Astrocyte (in vitro differentiated cells and primary cell): ENCODE measurements around the gene OR4D9. TPM values are rescaled to one million over a fixed set of nuclear protein-coding genes. Genes with fewer than 3 reads are reported as not detected.
"Not testable (repeated sequence)": the region's sequence is repeated elsewhere in the genome, so short reads cannot be mapped to it uniquely, and the experiment has no call there.

Experiments used
- DNase-seq: peaks from one replicate; pipeline ENCODE4 v3.0.0-alpha.2; 2010; ENCODE audit warnings: low read depth
- FAIRE-seq: peaks from 2 replicates; lab custom pipeline; 2011; peaks lifted over from hg19 to GRCh38; lab: Jason Lieb, UNC
- H2AFZ ChIP-seq: 2 replicates; pipeline ENCODE4 v1.6.0; 2012; ENCODE audit warnings: low read depth, low read length, inconsistent platforms
- H3K27ac ChIP-seq: 2 replicates; pipeline ENCODE4 v1.5.1; 2011; ENCODE audit warnings: low read depth, low read length, inconsistent platforms
- H3K27me3 ChIP-seq: 2 replicates; pipeline ENCODE4 v1.6.0; 2011; ENCODE audit warnings: low read length, inconsistent platforms; ENCODE audit not compliant: insufficient read depth
- H3K36me3 ChIP-seq: 2 replicates; pipeline ENCODE4 v1.5.1; 2011; ENCODE audit warnings: low read length, inconsistent platforms; ENCODE audit not compliant: insufficient read depth
- H3K4me1 ChIP-seq: 2 replicates; pipeline ENCODE4 v1.5.1; 2011; ENCODE audit warnings: low read length, inconsistent platforms; ENCODE audit not compliant: insufficient read depth
- H3K4me2 ChIP-seq: 2 replicates; pipeline ENCODE4 v1.6.0; 2012; ENCODE audit warnings: low read length, inconsistent platforms
- H3K4me3 ChIP-seq: 2 replicates; pipeline ENCODE4 v1.5.1; 2011; ENCODE audit warnings: low read depth, mild to moderate bottlenecking, low read length, inconsistent platforms; ENCODE audit not compliant: insufficient read depth
- H3K79me2 ChIP-seq: 2 replicates; pipeline ENCODE4 v1.6.0; 2012; ENCODE audit warnings: mild to moderate bottlenecking, low read length, inconsistent platforms; ENCODE audit not compliant: insufficient read depth
- H3K9ac ChIP-seq: 2 replicates; pipeline ENCODE4 v1.6.0; 2012; ENCODE audit warnings: mild to moderate bottlenecking, low read length, inconsistent platforms
- H3K9me3 ChIP-seq: 2 replicates; pipeline ENCODE4 v1.5.1; 2012; ENCODE audit warnings: low read depth, mild to moderate bottlenecking, low read length, inconsistent platforms; ENCODE audit not compliant: insufficient read depth
- H4K20me1 ChIP-seq: 2 replicates; pipeline ENCODE4 v1.6.0; 2012; ENCODE audit warnings: low read length, inconsistent platforms; ENCODE audit not compliant: insufficient read depth
- H3K27ac Mint-ChIP-seq: one replicate; pipeline ENCODE4 v1.8.0; 2021; ENCODE audit warnings: mild to moderate bottlenecking, mixed read lengths; ENCODE audit not compliant: unreplicated experiment
- H3K27me3 Mint-ChIP-seq: one replicate; pipeline ENCODE4 v1.8.0; 2021; ENCODE audit warnings: low read depth, mixed read lengths; ENCODE audit not compliant: unreplicated experiment
- H3K36me3 Mint-ChIP-seq: one replicate; pipeline ENCODE4 v1.8.0; 2021; ENCODE audit warnings: low read depth, mixed read lengths; ENCODE audit not compliant: unreplicated experiment
- H3K4me1 Mint-ChIP-seq: one replicate; pipeline ENCODE4 v1.8.0; 2021; ENCODE audit warnings: low read depth, mixed read lengths; ENCODE audit not compliant: unreplicated experiment
- H3K4me3 Mint-ChIP-seq: one replicate; pipeline ENCODE4 v1.8.0; 2021; ENCODE audit warnings: mild to moderate bottlenecking, moderate library complexity, mixed read lengths; ENCODE audit not compliant: unreplicated experiment
- H3K9me3 Mint-ChIP-seq: one replicate; pipeline ENCODE4 v1.8.0; 2021; ENCODE audit warnings: mild to moderate bottlenecking, mixed read lengths; ENCODE audit not compliant: unreplicated experiment
- EZH2 ChIP-seq: IDR thresholded peaks from 2 replicates; pipeline ENCODE4 v1.6.1; 2012; ENCODE audit warnings: mild to moderate bottlenecking, low read length, inconsistent platforms; ENCODE audit not compliant: insufficient read depth
- total RNA-seq: library from RNA; stranded (reverse); gene quantifications from 2 replicates; pipeline ENCODE4 v1.2.1, GENCODE V29; 2021
- TF ChIP-seq, protein P1 (sequence below): IDR thresholded peaks from 2 replicates; pipeline ENCODE4 v1.5.1; 2011; ENCODE audit warnings: low read depth, mild to moderate bottlenecking, inconsistent platforms, low read length, moderate library complexity; ENCODE audit not compliant: insufficient read depth

OR4D9 gene
- total RNA-seq, 1 donor from 2014 or later, result not detected

DNA sequence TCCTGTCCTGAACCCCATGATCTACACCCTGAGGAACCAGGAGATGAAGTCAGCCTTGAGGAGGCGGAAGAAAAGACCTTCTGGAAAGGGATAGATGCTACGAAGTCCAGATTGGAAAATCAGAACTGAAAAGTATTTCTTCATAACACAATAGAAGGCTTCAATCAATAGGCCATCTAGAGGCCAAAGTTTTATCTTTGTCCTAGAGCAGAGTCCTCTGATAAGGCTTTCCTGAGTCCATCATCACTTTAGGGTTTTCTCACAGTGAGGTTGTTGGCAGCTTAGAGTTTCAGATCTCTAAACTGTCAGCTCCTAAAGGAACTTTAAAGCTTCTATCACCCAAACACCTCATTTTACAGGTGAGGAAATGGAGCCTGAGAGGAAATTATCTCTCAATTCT is 21.3 kb downstream of the OR4D9 start:
- H3K4me1 Mint-ChIP-seq, result peaks cover 7% of the 10 kb centered on the region
- H3K9me3 ChIP-seq, result no peaks in the 10 kb centered on the region
- no peaks in the 10 kb centered on the region for H4K20me1 ChIP-seq
- no peak overlapping the region for H3K4me2 ChIP-seq
- TF ChIP-seq, protein P1, sequence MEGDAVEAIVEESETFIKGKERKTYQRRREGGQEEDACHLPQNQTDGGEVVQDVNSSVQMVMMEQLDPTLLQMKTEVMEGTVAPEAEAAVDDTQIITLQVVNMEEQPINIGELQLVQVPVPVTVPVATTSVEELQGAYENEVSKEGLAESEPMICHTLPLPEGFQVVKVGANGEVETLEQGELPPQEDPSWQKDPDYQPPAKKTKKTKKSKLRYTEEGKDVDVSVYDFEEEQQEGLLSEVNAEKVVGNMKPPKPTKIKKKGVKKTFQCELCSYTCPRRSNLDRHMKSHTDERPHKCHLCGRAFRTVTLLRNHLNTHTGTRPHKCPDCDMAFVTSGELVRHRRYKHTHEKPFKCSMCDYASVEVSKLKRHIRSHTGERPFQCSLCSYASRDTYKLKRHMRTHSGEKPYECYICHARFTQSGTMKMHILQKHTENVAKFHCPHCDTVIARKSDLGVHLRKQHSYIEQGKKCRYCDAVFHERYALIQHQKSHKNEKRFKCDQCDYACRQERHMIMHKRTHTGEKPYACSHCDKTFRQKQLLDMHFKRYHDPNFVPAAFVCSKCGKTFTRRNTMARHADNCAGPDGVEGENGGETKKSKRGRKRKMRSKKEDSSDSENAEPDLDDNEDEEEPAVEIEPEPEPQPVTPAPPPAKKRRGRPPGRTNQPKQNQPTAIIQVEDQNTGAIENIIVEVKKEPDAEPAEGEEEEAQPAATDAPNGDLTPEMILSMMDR, result no peak
- TF ChIP-seq EZH2, result no peak
- no peaks in the 10 kb centered on the region for H3K79me2 ChIP-seq
- no peaks in the 10 kb centered on the region for H3K9me3 Mint-ChIP-seq
- H3K36me3 Mint-ChIP-seq, result no peaks in the 10 kb centered on the region
- no peak overlapping the region for H3K27ac Mint-ChIP-seq
- peaks cover 8% of the 10 kb centered on the region for H3K27me3 ChIP-seq
- H2AFZ ChIP-seq, result no peak overlapping the region
- no peaks in the 10 kb centered on the region for H3K36me3 ChIP-seq
- H3K4me3 Mint-ChIP-seq, result no peak overlapping the region
- H3K4me3 ChIP-seq, result no peak overlapping the region
- no peaks in the 10 kb centered on the region for H3K27me3 Mint-ChIP-seq
- FAIRE-seq, result no peak
- no peak overlapping the region for H3K27ac ChIP-seq
- DNase-seq, result no peak
- no peaks in the 10 kb centered on the region for H3K4me1 ChIP-seq
- no peak overlapping the region for H3K9ac ChIP-seq

DNA sequence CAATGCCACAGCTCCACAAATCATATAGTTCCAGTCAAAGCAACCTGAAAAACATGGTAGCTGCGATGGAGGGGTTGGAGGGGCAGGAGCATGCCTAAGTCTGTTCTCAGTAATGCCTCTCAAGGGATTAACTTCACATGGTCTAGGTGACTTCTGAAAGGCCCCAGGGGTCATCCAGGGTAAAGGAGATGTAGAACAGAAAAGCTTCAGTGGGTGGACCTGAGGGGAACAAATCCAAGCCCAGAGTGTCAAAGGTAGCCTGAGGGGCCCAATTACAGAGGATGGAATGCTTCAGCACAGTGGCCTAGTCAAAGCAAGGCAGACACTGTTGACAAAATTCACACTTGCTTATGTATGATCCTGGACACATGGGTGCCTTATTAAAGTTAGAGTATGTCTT is 23.3 kb downstream of the OR4D9 start:
- H3K4me1 Mint-ChIP-seq, result no peaks in the 10 kb centered on the region
- TF ChIP-seq, protein P1, result no peak
- no peak for TF ChIP-seq EZH2
- Histone ChIP-seq H2AFZ (no peak overlapping the region), H3K4me3 (no peak overlapping the region), H4K20me1 (no peaks in the 10 kb centered on the region), H3K4me2 (no peak overlapping the region), H3K9me3 (no peaks in the 10 kb centered on the region), H3K27ac (no peak overlapping the region), H3K27me3 (no peaks in the 10 kb centered on the region), H3K9ac (no peak overlapping the region), H3K36me3 (no peaks in the 10 kb centered on the region), H3K4me1 (no peaks in the 10 kb centered on the region), H3K79me2 (no peaks in the 10 kb centered on the region)
- FAIRE-seq (no peak), DNase-seq (no peak)
- no peak overlapping the region for H3K27ac Mint-ChIP-seq
- no peaks in the 10 kb centered on the region for H3K36me3 Mint-ChIP-seq
- no peak overlapping the region for H3K4me3 Mint-ChIP-seq
- no peaks in the 10 kb centered on the region for H3K9me3 Mint-ChIP-seq
- H3K27me3 Mint-ChIP-seq, result no peaks in the 10 kb centered on the region

DNA sequence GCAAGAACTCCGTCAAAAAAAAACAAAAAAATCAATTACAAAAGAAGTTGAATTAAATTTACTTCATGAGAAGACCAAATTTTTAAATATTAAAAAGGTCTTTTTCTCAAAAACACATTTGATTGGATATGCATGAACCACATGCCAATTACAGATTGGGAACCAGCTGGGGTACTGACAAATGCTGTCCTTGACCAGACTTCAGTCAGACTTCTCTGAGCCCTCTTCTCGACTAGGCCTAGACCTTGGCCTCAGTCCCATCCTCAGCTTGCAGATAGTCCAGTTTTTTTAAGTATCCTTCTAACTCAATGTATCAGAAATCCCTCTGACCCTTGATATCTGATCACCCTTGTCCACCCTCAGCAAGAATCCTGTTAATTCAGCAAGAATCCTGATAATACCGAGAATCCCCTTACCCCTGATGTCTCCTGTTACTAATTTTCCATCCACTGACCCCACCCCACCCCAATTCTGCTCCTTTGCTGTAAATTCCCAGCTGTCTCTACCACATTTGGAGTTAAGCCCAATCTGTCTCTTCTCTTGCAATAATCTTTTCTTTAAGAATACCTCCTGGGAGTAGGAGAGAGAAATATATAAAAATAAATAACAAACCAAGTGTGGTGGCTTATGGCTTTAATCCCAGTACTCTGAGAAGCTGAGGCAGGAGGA is 30.9 kb downstream of the OR4D9 start:
- TF ChIP-seq, protein P1, result no peak
- no peak for TF ChIP-seq EZH2
- no peak overlapping the region for H3K27ac Mint-ChIP-seq
- DNase-seq, result no peak

DNA sequence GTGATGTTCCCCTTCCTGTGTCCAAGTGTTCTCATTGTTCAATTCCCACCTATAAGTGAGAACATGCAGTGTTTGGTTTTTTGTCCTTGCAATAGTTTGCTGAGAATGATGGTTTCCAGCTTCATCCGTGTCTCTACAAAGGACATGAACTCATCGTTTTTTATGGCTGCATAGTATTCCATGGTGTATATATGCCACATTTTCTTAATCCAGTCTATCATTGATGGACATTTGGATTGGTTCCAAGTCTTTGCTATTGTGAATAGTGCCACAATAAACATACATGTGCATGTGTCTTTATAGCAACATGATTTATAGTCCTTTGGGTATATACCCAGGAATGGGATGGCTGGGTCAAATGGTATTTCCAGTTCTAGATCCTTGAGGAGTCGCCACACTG is 32.4 kb downstream of the OR4D9 start:
- H3K4me2 ChIP-seq, DNase-seq, H3K9me3 Mint-ChIP-seq, FAIRE-seq, H3K4me1 Mint-ChIP-seq, H3K9me3 ChIP-seq, H3K27me3 Mint-ChIP-seq, H3K36me3 Mint-ChIP-seq, H3K4me1 ChIP-seq, H3K27ac ChIP-seq, H3K79me2 ChIP-seq, H3K4me3 Mint-ChIP-seq, H4K20me1 ChIP-seq, H3K9ac ChIP-seq, H3K36me3 ChIP-seq, H3K27me3 ChIP-seq, H3K4me3 ChIP-seq, H2AFZ ChIP-seq, H3K27ac Mint-ChIP-seq: not testable (repeated sequence)

More for the DNA sequence above, 30.9 kb downstream of the OR4D9 start:
- Histone ChIP-seq H2AFZ (no peak overlapping the region), H3K4me3 (no peak overlapping the region), H3K4me1 (peaks cover 10% of the 10 kb centered on the region), H3K27ac (no peak overlapping the region), H3K36me3 (no peaks in the 10 kb centered on the region), H3K9me3 (no peaks in the 10 kb centered on the region), H4K20me1 (no peaks in the 10 kb centered on the region), H3K27me3 (no peaks in the 10 kb centered on the region), H3K4me2 (no peak overlapping the region), H3K79me2 (no peaks in the 10 kb centered on the region), H3K9ac (no peak overlapping the region)
- Mint-ChIP-seq H3K27me3 (no peaks in the 10 kb centered on the region), H3K4me3 (no peak overlapping the region), H3K9me3 (peaks cover 2% of the 10 kb centered on the region), H3K36me3 (no peaks in the 10 kb centered on the region), H3K4me1 (no peaks in the 10 kb centered on the region)
- FAIRE-seq, result no peak
